Erythroblast (primary cell): ENCODE measurements around the gene CCDC40.
"Not testable (repeated sequence)": the region's sequence is repeated elsewhere in the genome, so short reads cannot be mapped to it uniquely, and the experiment has no call there.

ENCODE experiments used
- DNase-seq, 2 experiments: peaks; one replicate each; lab custom pipeline; 2025; lab: John Stamatoyannopoulos, UW
- GATA1 ChIP-seq: IDR thresholded peaks from 2 replicates; pipeline ENCODE4 v1.6.1; 2011; ENCODE audit warnings: low read depth, mild to moderate bottlenecking, control low read depth, low read length, moderate library complexity
- POLR2A ChIP-seq: IDR thresholded peaks from 2 replicates; pipeline ENCODE4 v1.6.1; 2011; ENCODE audit warnings: mild to moderate bottlenecking, low read length

The CCDC40 gene

GRCh38 chr17:80084773-80085172, 48.3 kb downstream of the CCDC40 start:
- DNase-seq: no peak
- TF ChIP-seq GATA1 (no peak), POLR2A (no peak)

- TF ChIP-seq GATA1 (no peak), POLR2A (no peak)
- DNase-seq: no peak
Observed at GRCh38 chr17:80086081-80086480, 49.6 kb downstream of the CCDC40 start.

GRCh38 chr17:80086616-80087015, 50.2 kb downstream of the CCDC40 start:
- no peak for DNase-seq
- no peak for TF ChIP-seq POLR2A
- no peak for TF ChIP-seq GATA1

GRCh38 chr17:80087346-80088265, 51.2 kb downstream of the CCDC40 start:
- TF ChIP-seq POLR2A (no peak), GATA1 (no peak)
- DNase-seq: no peak

- TF ChIP-seq POLR2A (no peak), GATA1 (no peak)
- no peak for DNase-seq
Observed at GRCh38 chr17:80089762-80090161, 53.3 kb downstream of the CCDC40 start.

GRCh38 chr17:80090164-80090563, 53.7 kb downstream of the CCDC40 start:
- not testable (repeated sequence) for DNase-seq

- TF ChIP-seq POLR2A: no peak
- no peak for TF ChIP-seq GATA1
- no peak for DNase-seq
Observed at GRCh38 chr17:80091376-80091775, 54.9 kb downstream of the CCDC40 start.

- DNase-seq: no peak
- TF ChIP-seq GATA1: no peak
- TF ChIP-seq POLR2A: no peak
Observed at GRCh38 chr17:80092959-80093358, 56.5 kb downstream of the CCDC40 start.

GRCh38 chr17:80095038-80095843, 58.8 kb downstream of the CCDC40 start:
- TF ChIP-seq GATA1: no peak

GRCh38 chr17:80095844-80096475, 59.5 kb downstream of the CCDC40 start:
- DNase-seq: no peak
- TF ChIP-seq POLR2A (no peak), GATA1 (no peak)

More at GRCh38 chr17:80095038-80095843, 58.8 kb downstream of the CCDC40 start:
- no peak for DNase-seq

- DNase-seq: no peak
- TF ChIP-seq POLR2A (no peak), GATA1 (no peak)
Observed at GRCh38 chr17:80096561-80097021, 60.1 kb downstream of the CCDC40 start.

- DNase-seq: no peak
- no peak for TF ChIP-seq POLR2A
- TF ChIP-seq GATA1: no peak
Observed at GRCh38 chr17:80097127-80097621, 60.7 kb downstream of the CCDC40 start.

GRCh38 chr17:80097844-80098691, 61.6 kb downstream of the CCDC40 start:
- TF ChIP-seq POLR2A: no peak
- TF ChIP-seq GATA1: no peak
- DNase-seq: no peak
